DND-41 (cell line): ENCODE data around the gene TAS2R41.

Experiments used
- ATAC-seq: fragments of 200-7000 bp; cut with Tn5 transposase; 3 replicates; pipeline ENCODE4 v1.9.1; 2021; ENCODE audit warnings: low read depth; ENCODE audit not compliant: insufficient read depth
- DNase-seq: peaks from one replicate; pipeline ENCODE4 v3.0.0-alpha.2; 2020
- H2AFZ ChIP-seq: 2 replicates; pipeline ENCODE4 v1.6.0; 2012; ENCODE audit warnings: low read depth, low read length
- H3K27ac ChIP-seq: 2 replicates; pipeline ENCODE4 v1.5.1; 2012; ENCODE audit warnings: low read length, inconsistent platforms
- H3K27me3 ChIP-seq: fragments of 200-600 bp; sonication (generic); 2 replicates; pipeline ENCODE4 v1.6.0; 2012; ENCODE audit warnings: low read length, mild to moderate bottlenecking, inconsistent platforms; ENCODE audit not compliant: insufficient read depth, poor library complexity
- H3K36me3 ChIP-seq: 2 replicates; pipeline ENCODE4 v1.5.1; 2012; ENCODE audit warnings: low read length, inconsistent platforms; ENCODE audit not compliant: insufficient read depth
- H3K4me1 ChIP-seq: 2 replicates; pipeline ENCODE4 v1.5.1; 2012; ENCODE audit warnings: mild to moderate bottlenecking, low read length; ENCODE audit not compliant: insufficient read depth
- H3K4me2 ChIP-seq: 2 replicates; pipeline ENCODE4 v1.6.0; 2012; ENCODE audit warnings: mild to moderate bottlenecking, moderate library complexity, low read length, inconsistent platforms; ENCODE audit not compliant: insufficient read depth
- H3K4me3 ChIP-seq, 2 experiments: fragments of 200-600 bp in 1 of 2; shearing (Covaris generic) in 1 of 2; 2 replicates each; pipeline ENCODE4 v1.5.1; 2012 to 2016; ENCODE audit warnings: inconsistent platforms in 2 of 2, low read length in 2 of 2, mild to moderate bottlenecking in 2 of 2, low read depth in 1 of 2, moderate library complexity in 1 of 2
- H3K79me2 ChIP-seq: 2 replicates; pipeline ENCODE4 v1.6.0; 2012; ENCODE audit warnings: low read length, inconsistent platforms; ENCODE audit not compliant: insufficient read depth
- H3K9ac ChIP-seq: 2 replicates; pipeline ENCODE4 v1.6.0; 2012; ENCODE audit warnings: low read depth, mild to moderate bottlenecking, inconsistent platforms, low read length, moderate library complexity
- H3K9me3 ChIP-seq: 2 replicates; pipeline ENCODE4 v1.5.1; 2012; ENCODE audit warnings: low read length, moderate library complexity, mild to moderate bottlenecking, inconsistent platforms; ENCODE audit not compliant: insufficient read depth, severe bottlenecking
- H4K20me1 ChIP-seq: 2 replicates; pipeline ENCODE4 v1.6.0; 2012; ENCODE audit warnings: low read length; ENCODE audit not compliant: insufficient read depth
- EZH2 ChIP-seq: IDR thresholded peaks from 3 replicates; pipeline ENCODE4 v1.6.1; 2012; ENCODE audit warnings: borderline replicate concordance, low read depth, mild to moderate bottlenecking, moderate library complexity, low read length, inconsistent platforms; ENCODE audit not compliant: severe bottlenecking
- TF ChIP-seq, protein P1 (sequence below): IDR thresholded peaks from 2 replicates; pipeline ENCODE4 v1.5.1; 2012; ENCODE audit warnings: borderline replicate concordance, low read length, moderate library complexity, mild to moderate bottlenecking; ENCODE audit not compliant: poor library complexity, severe bottlenecking; ENCODE audit errors: extremely low read depth

The TAS2R41 gene

DNA sequence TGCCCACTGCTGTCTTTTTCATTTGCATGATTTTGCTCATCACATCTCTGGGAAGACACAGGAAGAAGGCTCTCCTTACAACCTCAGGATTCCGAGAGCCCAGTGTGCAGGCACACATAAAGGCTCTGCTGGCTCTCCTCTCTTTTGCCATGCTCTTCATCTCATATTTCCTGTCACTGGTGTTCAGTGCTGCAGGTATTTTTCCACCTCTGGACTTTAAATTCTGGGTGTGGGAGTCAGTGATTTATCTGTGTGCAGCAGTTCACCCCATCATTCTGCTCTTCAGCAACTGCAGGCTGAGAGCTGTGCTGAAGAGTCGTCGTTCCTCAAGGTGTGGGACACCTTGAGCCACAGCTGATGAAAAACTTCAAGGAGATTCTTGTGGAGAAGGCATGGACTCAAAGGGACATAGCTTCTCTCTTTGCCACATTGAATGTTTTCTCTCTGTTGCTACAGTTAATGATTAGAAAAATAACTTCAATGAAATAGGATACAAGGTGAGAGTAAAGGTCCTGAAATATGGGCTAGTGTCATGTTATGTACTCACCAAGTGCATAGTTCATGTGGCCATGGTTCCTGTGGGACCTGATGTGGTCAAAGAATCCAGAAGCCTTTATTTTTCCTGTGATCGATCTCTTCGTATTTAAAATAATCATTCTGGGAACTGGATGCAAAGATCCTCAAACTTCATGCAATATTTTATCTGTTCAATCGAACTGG lies 33.5 kb upstream of the TAS2R41 start:
- DNase-seq: no peak
- Histone ChIP-seq H3K9ac (no peak overlapping the region), H3K4me3 (no peak overlapping the region), H2AFZ (no peak overlapping the region), H3K4me2 (no peak overlapping the region), H4K20me1 (no peaks in the 10 kb centered on the region), H3K79me2 (no peaks in the 10 kb centered on the region), H3K27ac (no peak overlapping the region), H3K9me3 (no peaks in the 10 kb centered on the region), H3K36me3 (no peaks in the 10 kb centered on the region), H3K27me3 (peaks cover 7% of the 10 kb centered on the region), H3K4me1 (no peaks in the 10 kb centered on the region)
- TF ChIP-seq EZH2: no peak
- TF ChIP-seq, protein P1, sequence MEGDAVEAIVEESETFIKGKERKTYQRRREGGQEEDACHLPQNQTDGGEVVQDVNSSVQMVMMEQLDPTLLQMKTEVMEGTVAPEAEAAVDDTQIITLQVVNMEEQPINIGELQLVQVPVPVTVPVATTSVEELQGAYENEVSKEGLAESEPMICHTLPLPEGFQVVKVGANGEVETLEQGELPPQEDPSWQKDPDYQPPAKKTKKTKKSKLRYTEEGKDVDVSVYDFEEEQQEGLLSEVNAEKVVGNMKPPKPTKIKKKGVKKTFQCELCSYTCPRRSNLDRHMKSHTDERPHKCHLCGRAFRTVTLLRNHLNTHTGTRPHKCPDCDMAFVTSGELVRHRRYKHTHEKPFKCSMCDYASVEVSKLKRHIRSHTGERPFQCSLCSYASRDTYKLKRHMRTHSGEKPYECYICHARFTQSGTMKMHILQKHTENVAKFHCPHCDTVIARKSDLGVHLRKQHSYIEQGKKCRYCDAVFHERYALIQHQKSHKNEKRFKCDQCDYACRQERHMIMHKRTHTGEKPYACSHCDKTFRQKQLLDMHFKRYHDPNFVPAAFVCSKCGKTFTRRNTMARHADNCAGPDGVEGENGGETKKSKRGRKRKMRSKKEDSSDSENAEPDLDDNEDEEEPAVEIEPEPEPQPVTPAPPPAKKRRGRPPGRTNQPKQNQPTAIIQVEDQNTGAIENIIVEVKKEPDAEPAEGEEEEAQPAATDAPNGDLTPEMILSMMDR: no peak
- ATAC-seq: no peak

DNA sequence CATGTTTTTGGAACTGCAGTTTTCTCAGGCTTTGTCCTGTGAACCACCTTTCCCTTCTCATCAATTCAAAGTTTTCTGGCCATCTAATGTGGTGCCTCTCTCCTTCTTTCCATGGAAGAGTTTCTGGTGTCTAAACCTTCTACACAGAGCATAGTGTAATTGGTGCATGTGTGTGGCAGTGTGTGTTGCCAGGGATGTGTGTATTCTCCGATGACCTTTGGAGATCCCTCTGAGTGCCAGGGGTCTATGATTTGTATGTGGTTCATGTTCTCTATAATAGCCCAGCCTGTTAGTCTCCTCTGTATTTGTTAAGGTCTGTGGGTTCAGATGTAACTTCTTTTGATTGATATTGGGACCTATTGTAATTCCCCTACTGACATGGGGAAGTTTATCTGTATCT lies 32.9 kb upstream of the TAS2R41 start:
- ATAC-seq (no peak), DNase-seq (no peak)
- Histone ChIP-seq H3K9ac (no peak overlapping the region), H3K79me2 (no peaks in the 10 kb centered on the region), H2AFZ (no peak overlapping the region), H3K9me3 (no peaks in the 10 kb centered on the region), H3K27ac (no peak overlapping the region), H3K4me1 (no peaks in the 10 kb centered on the region), H3K27me3 (peaks cover 7% of the 10 kb centered on the region), H3K36me3 (no peaks in the 10 kb centered on the region), H3K4me2 (no peak overlapping the region), H4K20me1 (no peaks in the 10 kb centered on the region), H3K4me3 (no peak overlapping the region)
- TF ChIP-seq, protein P1: no peak
- no peak for TF ChIP-seq EZH2

DNA sequence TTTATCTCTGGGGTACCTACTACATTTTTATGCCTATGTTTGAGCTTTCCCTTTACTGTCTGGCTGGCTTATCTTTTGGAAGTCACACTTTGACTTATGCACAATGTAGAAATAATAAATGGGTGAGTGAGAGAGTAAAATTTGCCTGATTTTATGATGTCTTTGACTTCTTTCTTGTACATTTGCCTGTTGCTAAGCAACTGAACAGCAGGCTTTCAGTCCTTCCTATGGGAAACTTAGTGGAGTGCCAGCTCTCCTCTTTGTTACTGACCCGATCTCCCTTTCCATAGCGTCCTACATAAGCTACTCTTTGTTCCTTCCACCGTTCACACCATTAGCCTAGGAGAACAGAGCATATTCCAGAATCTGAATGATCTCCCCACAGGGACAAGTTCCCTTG lies 30.2 kb upstream of the TAS2R41 start:
- H2AFZ ChIP-seq: no peak overlapping the region
- ATAC-seq: no peak
- H3K27ac ChIP-seq: no peak overlapping the region
- no peak for DNase-seq
- no peaks in the 10 kb centered on the region for H3K36me3 ChIP-seq
- no peak for TF ChIP-seq EZH2
- TF ChIP-seq, protein P1: no peak
- H3K4me3 ChIP-seq: no peak overlapping the region
- no peak overlapping the region for H3K9ac ChIP-seq
- H3K79me2 ChIP-seq: no peaks in the 10 kb centered on the region
- no peak overlapping the region for H3K4me2 ChIP-seq
- H3K27me3 ChIP-seq: peaks cover 14% of the 10 kb centered on the region
- H3K4me1 ChIP-seq: no peaks in the 10 kb centered on the region
- no peaks in the 10 kb centered on the region for H3K9me3 ChIP-seq
- H4K20me1 ChIP-seq: no peaks in the 10 kb centered on the region
